H1 (cell line): ENCODE measurements around the gene SFRP5. TPM values are rescaled to one million over a fixed set of nuclear protein-coding genes. Genes with fewer than 3 reads are reported as not detected.

ENCODE experiments used
- CTCF ChIA-PET: fragments of 300-600 bp; sonication (Branson Sonifier 250); formaldehyde crosslinking; loops from one replicate; lab custom pipeline; 2021; ENCODE audit not compliant: partially characterized antibody; lab: Charles Lee
- POLR2A ChIA-PET: fragments of 300-600 bp; sonication (Branson Sonifier 250); formaldehyde crosslinking; loops from one replicate; lab custom pipeline; 2021; ENCODE audit warnings: inconsistent platforms; ENCODE audit not compliant: partially characterized antibody; lab: Charles Lee
- DNase-seq, 2 experiments: peaks; one replicate each; pipeline versions ENCODE4 v3.0.0 to v3.0.0-alpha.2; 2010 to 2022; ENCODE audit warnings: low spot score in 2 of 2, low read depth in 1 of 2, mixed read lengths in 1 of 2
- FAIRE-seq: peaks from 2 replicates; lab custom pipeline; 2011; peaks lifted over from hg19 to GRCh38; lab: Jason Lieb, UNC
- H2AFZ ChIP-seq: 2 replicates; pipeline ENCODE4 v1.8.1; 2012; ENCODE audit warnings: low read length, inconsistent platforms
- H2AK5ac ChIP-seq: 2 replicates; pipeline ENCODE4 v1.6.1; 2013; ENCODE audit warnings: low read depth, low read length
- H2BK120ac ChIP-seq: replicated peaks from 2 replicates; pipeline ENCODE3; 2013; ENCODE audit warnings: low read depth, low read length, inconsistent platforms
- H2BK12ac ChIP-seq: 2 replicates; pipeline ENCODE4 v1.6.1; 2013; ENCODE audit warnings: low read depth, low read length
- H2BK15ac ChIP-seq: 2 replicates; pipeline ENCODE4 v1.6.1; 2013; ENCODE audit warnings: low read length
- H2BK20ac ChIP-seq: 2 replicates; pipeline ENCODE4 v1.6.1; 2013; ENCODE audit warnings: low read length
- H2BK5ac ChIP-seq: 2 replicates; pipeline ENCODE4 v1.6.1; 2013; ENCODE audit warnings: low read depth, low read length
- H3K14ac ChIP-seq: 2 replicates; pipeline ENCODE4 v1.6.1; 2013; ENCODE audit warnings: inconsistent platforms; ENCODE audit not compliant: insufficient read length
- H3K18ac ChIP-seq: 2 replicates; pipeline ENCODE4 v1.6.1; 2013; ENCODE audit warnings: low read length; ENCODE audit errors: extremely low read depth
- H3K23ac ChIP-seq: 2 replicates; pipeline ENCODE4 v1.6.1; 2013; ENCODE audit warnings: inconsistent platforms; ENCODE audit not compliant: insufficient read length
- H3K23me2 ChIP-seq: 2 replicates; pipeline ENCODE4 v1.6.1; 2013; ENCODE audit warnings: low read depth, low read length
- H3K27ac ChIP-seq: 2 replicates; pipeline ENCODE4 v1.6.1; 2011; ENCODE audit warnings: low read depth, low read length, inconsistent platforms
- H3K27me3 ChIP-seq, 4 experiments: replicated peaks in 1 of 4; 1 replicate in 1 of 4; 2 replicates in 3 of 4; pipeline versions ENCODE4 v1.6.1 to v1.8.1; 2011 to 2013; ENCODE audit warnings: low read length in 3 of 4, mild to moderate bottlenecking in 3 of 4, inconsistent platforms in 2 of 4, mixed read lengths in 2 of 4, moderate library complexity in 1 of 4; ENCODE audit not compliant: control insufficient read depth in 3 of 4, insufficient read depth in 3 of 4; ENCODE audit errors: extremely low read depth in 1 of 4
- H3K36me3 ChIP-seq, 4 experiments: 2 replicates each; pipeline versions ENCODE4 v1.6.1 to v1.8.1; 2011 to 2013; ENCODE audit warnings: mild to moderate bottlenecking in 4 of 4, low read length in 3 of 4, moderate library complexity in 2 of 4, control low read depth in 1 of 4, inconsistent platforms in 1 of 4; ENCODE audit not compliant: insufficient read depth in 4 of 4, control insufficient read depth in 2 of 4
- H3K4ac ChIP-seq: replicated peaks from 2 replicates; pipeline ENCODE3; 2013; ENCODE audit warnings: low read length, low read depth, mixed read lengths, inconsistent platforms; ENCODE audit not compliant: insufficient read length
- H3K4me1 ChIP-seq, 4 experiments: replicated peaks in 1 of 4; 1 replicate in 1 of 4; 2 replicates in 3 of 4; pipeline versions ENCODE4 v1.6.1 to v1.8.1; 2011 to 2013; ENCODE audit warnings: low read length in 3 of 4, inconsistent platforms in 2 of 4, mixed read lengths in 1 of 4; ENCODE audit not compliant: insufficient read depth in 4 of 4, control insufficient read depth in 3 of 4
- H3K4me2 ChIP-seq, 2 experiments: 2 replicates each; pipeline versions ENCODE4 v1.6.1 to v1.8.1; 2011 to 2013; ENCODE audit warnings: low read depth in 2 of 2, low read length in 2 of 2, control low read depth in 1 of 2, inconsistent platforms in 1 of 2, mild to moderate bottlenecking in 1 of 2; ENCODE audit not compliant: insufficient read depth in 1 of 2
- H3K4me3 ChIP-seq, 4 experiments: fragments of 200-600, 300-600 bp in 1 of 4; sonication (generic), shearing (Covaris generic), sonication (Bioruptor Twin) in 1 of 4; 2 replicates each; pipeline versions ENCODE4 v1.5.1 to v1.8.1; 2011 to 2016; ENCODE audit warnings: low read length in 4 of 4, low read depth in 3 of 4, control low read depth in 2 of 4, inconsistent platforms in 2 of 4, mild to moderate bottlenecking in 2 of 4, mixed read lengths in 1 of 4, moderate library complexity in 1 of 4; ENCODE audit not compliant: insufficient read depth in 2 of 4; ENCODE audit errors: extremely low read depth in 1 of 4
- H3K56ac ChIP-seq: replicated peaks from 2 replicates; pipeline ENCODE3; 2013; ENCODE audit warnings: low read depth, mild to moderate bottlenecking, mixed read lengths, low read length, inconsistent platforms; ENCODE audit not compliant: insufficient read length
- H3K79me1 ChIP-seq: 2 replicates; pipeline ENCODE4 v1.6.1; 2013; ENCODE audit warnings: low read depth, low read length, control low read depth
- H3K79me2 ChIP-seq, 2 experiments: 2 replicates each; pipeline versions ENCODE4 v1.6.1 to v1.8.1; 2012 to 2013; ENCODE audit warnings: low read length in 2 of 2, mild to moderate bottlenecking in 2 of 2, inconsistent platforms in 1 of 2; ENCODE audit not compliant: insufficient read depth in 2 of 2, control insufficient read depth in 1 of 2
- H3K9ac ChIP-seq, 4 experiments: replicated peaks in 1 of 4; 1 replicate in 1 of 4; 2 replicates in 3 of 4; pipeline versions ENCODE4 v1.6.1 to v1.8.1; 2011 to 2013; ENCODE audit warnings: low read depth in 3 of 4, low read length in 3 of 4, control low read depth in 2 of 4, mild to moderate bottlenecking in 2 of 4, moderate library complexity in 2 of 4, inconsistent platforms in 1 of 4; ENCODE audit errors: extremely low read depth in 1 of 4
- H3K9me3 ChIP-seq, 2 experiments: 2 replicates each; pipeline versions ENCODE4 v1.6.1 to v1.8.1; 2012 to 2013; ENCODE audit warnings: mild to moderate bottlenecking in 2 of 2, moderate library complexity in 2 of 2, control low read depth in 1 of 2, inconsistent platforms in 1 of 2, low read depth in 1 of 2, low read length in 1 of 2, mixed read lengths in 1 of 2; ENCODE audit not compliant: insufficient read depth in 2 of 2
- H4K20me1 ChIP-seq, 2 experiments: replicated peaks in 1 of 2; 2 replicates each; pipeline versions ENCODE3 to v1.8.1; 2011 to 2013; ENCODE audit warnings: inconsistent platforms in 2 of 2, low read length in 2 of 2, mild to moderate bottlenecking in 1 of 2; ENCODE audit not compliant: insufficient read depth in 2 of 2, control insufficient read depth in 1 of 2
- H4K5ac ChIP-seq: 2 replicates; pipeline ENCODE4 v1.6.1; 2013; ENCODE audit warnings: low read length, low read depth, mixed read lengths, inconsistent platforms; ENCODE audit not compliant: insufficient read length
- H4K8ac ChIP-seq: 2 replicates; pipeline ENCODE4 v1.8.0; 2013; ENCODE audit warnings: mild to moderate bottlenecking, moderate library complexity, low read length, inconsistent platforms; ENCODE audit not compliant: insufficient read depth; ENCODE audit errors: extremely low read depth
- H4K91ac ChIP-seq: replicated peaks from 2 replicates; pipeline ENCODE3; 2013; ENCODE audit warnings: low read length, mixed read lengths, inconsistent platforms; ENCODE audit not compliant: insufficient read length
- PHF8 ChIP-seq: fragments of 200-600 bp; sonication (generic); conservative IDR thresholded peaks from 2 replicates; pipeline ENCODE4 v1.7.1; 2012; ENCODE audit warnings: low read depth, mild to moderate bottlenecking, inconsistent platforms, low read length, moderate library complexity
- WGBS, 2 experiments: shearing (Covaris generic) in 1 of 2; methylation state at CpG; one replicate each; pipeline versions ENCODE4 v1.1.6 to v1.1.7; 2013 to 2015; ENCODE audit warnings: low lambda C conversion rate in 2 of 2, mixed read lengths in 2 of 2, inconsistent platforms in 1 of 2, low coverage in 1 of 2, missing lambda C conversion rate in 1 of 2; ENCODE audit not compliant: insufficient replicate concordance in 2 of 2, insufficient coverage in 1 of 2, insufficient read length in 1 of 2; ENCODE audit errors: extremely low coverage in 1 of 2, missing lambda C conversion rate in 1 of 2; 5-methylcytosine and 5-hydroxymethylcytosine counted together
- polyA plus RNA-seq, 7 experiments: library from polyadenylated mRNA; depleted of rRNA in 3 of 7; stranded (reverse) in 5 of 7; unstranded in 2 of 7; fragments of >200 nt in 5 of 7; fragments of 200-250 nt in 2 of 7; gene quantifications; 1 replicate in 5 of 7; 2 replicates in 1 of 7; 4 replicates in 1 of 7; pipeline versions ENCODE4 v1.2.1 to v1.2.3, GENCODE V29; 2011 to 2013; ENCODE audit warnings: missing spikeins in 2 of 7, mixed read lengths in 2 of 7
- total RNA-seq: library from RNA; stranded (reverse); fragmentation: NEBNext Ultra II Directional; extraction: Animal tissue kit (Norgen Biotek cat#: 25700); gene quantifications from 2 replicates; pipeline ENCODE4 v1.2.1, GENCODE V29; 2021

The SFRP5 gene
- total and polyA plus RNA-seq, 2 of the 8 experiments (the other 6 are each of a cell fraction or from before 2014, with no cell fraction given) = 3.9 to 5.9 TPM

DNA sequence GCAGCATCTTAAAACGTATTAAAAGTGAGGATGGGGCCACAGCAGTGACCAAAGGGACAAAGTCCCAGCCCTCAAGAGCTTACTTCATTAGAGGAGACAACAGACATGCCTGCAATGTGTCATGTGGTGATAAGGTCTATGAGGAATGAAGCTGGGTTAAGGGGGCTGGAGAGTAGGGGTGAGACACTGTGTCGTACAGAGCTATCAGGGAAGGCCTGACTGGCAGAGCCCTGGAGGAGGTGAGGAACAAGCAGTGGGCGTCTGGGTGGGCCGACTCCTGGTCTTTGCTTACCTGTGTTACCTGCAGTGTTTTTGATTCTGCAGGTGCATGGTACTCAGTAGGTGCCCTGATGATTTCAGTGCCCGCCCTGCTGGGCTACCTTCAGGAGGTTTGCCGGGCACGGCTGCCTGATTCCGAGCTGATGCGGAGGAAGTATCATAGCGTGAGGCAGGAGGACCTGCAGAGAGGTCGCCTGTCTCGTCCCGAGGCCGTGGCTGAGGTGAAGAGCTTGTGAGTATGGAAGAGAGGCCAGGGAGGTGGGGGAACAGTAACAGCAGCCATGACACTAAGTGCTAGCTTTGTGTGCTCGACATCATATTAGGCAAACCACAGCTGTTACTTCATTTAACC, 27.3 kb downstream of the SFRP5 start:
- FAIRE-seq = no peak
- Histone ChIP-seq H3K56ac (no peak overlapping the region), H3K9ac (no peak overlapping the region), H3K27ac (no peak overlapping the region), H4K5ac (no peak overlapping the region), H2BK120ac (no peak overlapping the region), H3K14ac (no peak overlapping the region), H2BK5ac (no peak overlapping the region)
- CTCF ChIA-PET = interaction anchor here (0.6 to 8.6 kb wide), 18 partner anchors 11 to 67 kb away, joined by 3 to 44 read pairs (median 5); partner anchors contain the start of gene MARVELD1
- POLR2A ChIA-PET = interaction anchor here (0.8 to 1.7 kb wide), 2 partner anchors 11 to 23 kb away, joined by 3 to 6 read pairs; no protein-coding TSS in a partner anchor
- no peak for TF ChIP-seq PHF8
- TF ChIP-seq, all 59 proteins: peak for 0
- H2BK15ac ChIP-seq = no peak overlapping the region
- H3K23ac ChIP-seq = no peak overlapping the region
- H3K27me3 ChIP-seq = no peaks in the 10 kb centered on the region
- H4K91ac ChIP-seq = no peak overlapping the region
- peaks cover 10 to 69% (median 36%) of the 10 kb centered on the region in 4 experiments for H3K36me3 ChIP-seq
- H3K4me1 ChIP-seq = no peaks in the 10 kb centered on the region
- H3K4me2 ChIP-seq = no peak overlapping the region
- H2BK12ac ChIP-seq = no peak overlapping the region
- no peaks in the 10 kb centered on the region for H3K9me3 ChIP-seq
- no peak overlapping the region for H2AFZ ChIP-seq
- H3K79me1 ChIP-seq = peaks cover 3% of the 10 kb centered on the region; the same call in 1 of the 2 replicates
- no peak overlapping the region for H3K4me3 ChIP-seq
- no peak overlapping the region for H2AK5ac ChIP-seq
- H2BK20ac ChIP-seq = no peak overlapping the region
- H3K23me2 ChIP-seq = peaks cover 2% of the 10 kb centered on the region; the same call in 1 of the 2 replicates
- peaks cover 0 to 16% of the 10 kb centered on the region in 2 experiments; a peak in 2 of 4 replicates for H3K79me2 ChIP-seq
- H3K4ac ChIP-seq = no peak overlapping the region
- no peak overlapping the region for H4K8ac ChIP-seq
- H3K18ac ChIP-seq = no peak overlapping the region
- no peak for DNase-seq
- WGBS, 2 experiments = 90% methylated on average over 15 of the region's 15 CpGs; no CpG with 5 or more reads in 1 of the 2 experiments
- peaks cover 2 to 19% of the 10 kb centered on the region in 2 experiments for H4K20me1 ChIP-seq
